Ammon's horn (tissue), 1 donor: ENCODE results near the gene CDON.
A peak's percentile ranks its signal among the peaks of the same experiment; 100 is the strongest.

Source experiments
- DNase-seq: peaks from one replicate; pipeline ENCODE4 v3.0.0-alpha.2; 2016; ENCODE audit warnings: low spot score

The CDON gene

DNA sequence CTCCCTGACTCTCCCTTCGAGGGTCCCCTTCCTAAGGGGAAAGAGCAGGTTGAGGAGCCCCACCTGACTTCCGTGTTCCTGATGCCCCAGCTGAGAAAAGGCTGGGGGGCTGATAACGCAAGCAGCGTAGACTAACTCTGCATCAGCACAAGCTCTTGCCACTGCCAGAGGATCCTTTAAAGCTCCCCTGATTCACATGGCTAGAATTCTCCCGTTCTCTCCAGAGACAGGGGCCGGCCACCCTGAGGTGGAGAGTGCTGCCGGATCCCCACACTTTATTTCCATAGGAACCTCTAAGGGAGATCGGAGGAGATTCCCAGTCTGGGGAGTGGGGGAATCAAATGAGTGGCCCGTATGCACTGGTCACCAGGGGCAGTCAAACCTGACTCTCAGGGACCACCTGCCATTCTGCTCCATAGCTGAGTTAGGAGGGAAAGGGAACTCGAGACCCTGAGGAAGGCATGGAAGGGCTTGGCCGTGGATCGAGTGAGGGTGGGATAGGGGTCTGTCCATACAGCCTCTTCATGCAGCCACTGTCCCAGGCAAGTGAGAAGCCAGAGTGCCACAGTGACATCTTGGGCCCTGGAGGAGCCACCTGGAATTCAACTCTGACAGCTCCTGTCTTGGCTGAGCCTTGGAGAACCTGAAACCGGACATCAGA is 118.2 kb downstream of the CDON start:
- DNase-seq, result no peak

DNA sequence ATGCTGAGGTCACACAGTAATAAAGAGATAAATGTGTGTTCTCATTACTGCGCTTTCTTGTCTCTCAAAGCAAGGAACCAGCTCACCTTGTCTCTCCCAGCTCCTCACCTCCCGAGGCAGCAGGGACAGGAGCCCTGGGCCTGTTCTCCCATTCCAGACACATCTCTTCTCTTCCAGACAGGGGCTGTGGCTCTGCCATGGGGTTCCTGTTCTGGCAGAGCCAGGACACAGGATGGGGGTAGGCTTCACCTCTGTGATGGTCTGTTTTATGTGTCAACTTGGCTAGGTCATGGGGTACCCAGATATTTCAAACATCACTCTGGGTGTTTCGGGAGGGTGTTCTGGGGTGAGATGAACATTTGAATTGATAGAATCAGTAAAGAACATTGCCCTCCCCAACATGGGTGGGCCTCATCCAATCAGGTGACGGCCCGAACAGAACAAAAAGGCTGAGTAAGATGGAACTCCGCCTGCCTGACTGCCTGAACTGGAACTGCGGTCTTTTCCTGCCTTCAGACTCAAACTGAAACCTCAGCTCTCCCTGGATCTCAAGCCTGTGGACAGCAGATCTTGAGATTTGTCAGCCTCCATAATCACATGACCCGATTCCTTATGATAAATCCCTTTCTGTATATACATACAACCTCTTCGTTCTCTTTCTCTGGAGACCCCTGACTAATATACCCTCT is 118.9 kb downstream of the CDON start:
- DNase-seq, result no peak

DNA sequence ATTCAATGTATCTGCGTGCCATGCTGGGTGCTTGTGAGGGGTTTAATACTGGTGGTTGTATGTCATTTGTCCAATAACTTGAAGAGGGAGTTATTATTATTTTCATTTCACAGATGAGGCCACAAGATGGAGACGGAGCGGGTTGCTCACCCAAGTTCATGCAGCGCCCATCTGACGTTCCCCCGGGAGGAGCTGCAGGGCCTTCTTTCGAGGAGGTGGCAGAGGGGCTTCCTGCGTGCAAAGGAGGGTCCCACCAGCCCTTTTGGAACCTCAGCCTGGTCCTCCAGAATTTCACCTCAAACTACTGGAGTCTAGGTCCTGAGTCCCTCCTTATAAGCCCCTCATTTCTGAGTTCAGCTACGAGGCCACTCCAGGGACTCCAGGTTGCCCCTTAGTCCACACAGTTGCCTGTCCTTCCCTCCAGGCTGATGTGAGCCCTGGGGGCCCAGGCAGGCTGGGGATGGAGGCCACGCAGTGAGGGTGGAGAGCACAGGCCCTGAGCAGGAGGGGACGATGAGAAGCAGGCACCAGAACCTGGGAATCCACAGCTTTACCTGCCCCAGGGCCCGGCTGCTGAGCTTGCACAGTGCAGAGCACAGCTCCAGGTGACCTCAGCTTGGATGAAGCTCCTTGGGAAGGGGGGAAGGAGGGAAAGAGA is 119.8 kb downstream of the CDON start:
- no peak for DNase-seq

DNA sequence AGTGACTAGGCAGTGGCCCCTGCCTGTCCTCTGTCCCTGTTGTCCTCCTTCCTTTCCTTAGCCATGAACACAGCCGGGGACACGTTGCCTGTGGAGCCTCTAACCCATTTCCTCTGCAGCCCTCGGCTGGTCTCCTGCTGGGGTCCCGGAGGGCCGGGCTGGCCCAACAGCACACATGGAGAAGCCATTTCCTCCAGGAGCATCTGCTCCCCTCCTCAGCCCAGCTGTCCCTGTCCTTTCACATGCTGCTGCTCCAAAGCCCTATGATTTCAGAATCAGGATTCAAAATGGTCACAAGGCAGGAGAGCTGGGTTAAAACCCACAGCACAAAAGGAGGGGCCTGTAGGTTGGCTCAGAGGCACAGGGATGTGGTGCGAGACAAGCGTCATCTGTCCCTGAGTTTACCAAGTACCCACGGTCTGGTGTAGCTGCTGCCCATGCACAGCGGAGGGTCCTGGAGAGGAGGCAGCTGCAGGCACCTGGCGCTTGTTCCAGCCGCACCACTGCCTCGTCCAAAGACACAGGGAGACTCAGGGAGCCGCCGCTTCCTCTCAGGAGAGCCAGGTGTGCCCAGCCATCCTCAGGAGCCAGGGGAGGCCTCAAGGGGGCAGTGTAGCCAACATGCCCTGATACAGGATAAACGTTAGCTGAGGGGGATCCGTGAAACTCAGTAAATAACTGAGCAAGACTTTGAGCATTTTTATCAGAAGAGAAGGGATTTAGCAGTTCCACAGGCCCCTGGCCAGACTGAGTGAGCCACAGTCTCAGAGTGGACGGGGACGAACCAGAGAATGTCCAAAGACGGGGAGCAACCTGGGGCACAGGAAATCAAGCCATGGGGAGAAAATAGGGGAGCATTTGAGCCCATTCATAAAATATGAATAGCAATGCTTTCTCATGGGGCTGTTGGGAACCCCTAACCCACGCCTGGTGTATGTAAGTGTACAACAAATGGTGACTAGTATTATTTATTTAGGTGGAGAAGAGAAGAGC is 120.8 kb downstream of the CDON start:
- DNase-seq, result peak; percentile 53

DNA sequence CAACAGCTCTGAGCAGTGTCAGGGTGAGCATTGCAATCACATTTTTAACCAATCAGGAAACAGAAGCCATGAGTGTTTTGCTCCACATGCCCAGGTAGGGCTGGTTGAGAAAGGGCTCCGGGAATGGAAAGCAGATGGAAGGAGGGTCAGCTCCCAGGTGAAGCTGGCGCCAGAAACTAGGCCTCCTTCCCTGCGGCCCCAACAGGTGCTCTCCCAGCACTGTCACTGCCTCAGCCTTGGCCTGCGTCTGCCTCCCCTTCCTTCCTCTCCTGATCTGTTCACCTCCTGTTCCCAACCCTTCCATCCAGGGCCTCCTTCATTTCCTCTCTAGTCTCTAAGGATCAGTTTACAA is 121.4 kb downstream of the CDON start:
- no peak for DNase-seq

DNA sequence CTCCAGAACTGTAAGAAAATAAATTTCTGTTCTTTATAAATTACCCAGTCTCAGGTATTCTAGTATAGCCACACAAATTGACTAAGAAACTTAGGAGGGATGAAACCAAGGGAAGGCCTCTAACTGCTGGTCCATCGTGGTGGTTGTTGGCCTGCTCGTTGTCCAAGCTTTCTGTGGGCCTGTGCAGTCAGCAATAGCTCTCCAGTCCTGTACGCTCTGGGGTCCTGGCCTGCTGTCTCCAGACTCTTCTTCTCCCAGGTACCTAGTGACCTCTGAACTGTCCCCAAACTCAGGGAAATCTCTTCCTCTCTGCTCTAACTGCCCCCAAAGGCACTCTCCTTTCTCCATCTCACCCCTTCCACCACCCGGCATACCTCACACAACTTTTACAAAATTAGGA is 122.5 kb downstream of the CDON start:
- DNase-seq, result no peak

DNA sequence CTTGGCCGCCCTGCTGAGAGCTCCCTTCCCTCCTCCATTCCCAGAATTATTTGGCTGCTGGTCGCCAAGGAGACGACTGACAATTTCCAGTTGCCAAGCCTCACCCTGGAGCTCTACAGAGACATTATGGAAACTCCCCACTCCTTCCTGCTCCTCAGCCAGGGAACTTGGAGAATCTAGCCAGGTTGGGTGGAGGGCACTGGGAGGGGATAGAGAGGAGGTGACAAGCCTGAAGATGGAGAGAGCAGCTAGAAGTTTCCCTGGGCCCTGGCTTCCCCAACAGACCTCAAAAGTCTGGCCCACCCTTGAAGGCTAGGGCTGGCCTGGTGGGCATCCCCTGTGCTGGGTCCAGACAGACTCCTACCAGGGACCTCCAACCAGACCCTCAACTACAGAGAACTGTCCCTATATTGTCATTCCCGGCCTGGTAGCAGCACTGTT is 123.6 kb downstream of the CDON start:
- peak; percentile 29 for DNase-seq

DNA sequence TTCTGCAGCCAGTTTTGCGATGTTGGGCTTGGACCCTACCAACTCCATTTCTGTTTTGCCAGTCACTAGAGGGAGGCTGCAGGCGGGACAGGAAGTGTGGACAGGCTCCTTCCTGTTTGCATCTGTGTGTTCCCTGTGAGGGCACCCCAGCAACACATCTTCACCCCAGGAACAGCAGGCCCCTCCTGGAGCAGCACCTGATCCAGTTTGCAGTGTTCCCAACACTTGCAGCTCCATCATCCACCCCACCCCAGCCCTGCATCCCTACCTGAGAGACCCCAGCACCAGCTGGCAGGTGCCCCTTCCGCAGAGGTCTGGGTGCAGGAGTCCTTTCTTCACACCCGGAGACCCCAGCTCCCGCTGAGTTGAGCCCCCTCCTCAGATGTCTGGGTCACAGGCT is 124.2 kb downstream of the CDON start:
- DNase-seq, result no peak

DNA sequence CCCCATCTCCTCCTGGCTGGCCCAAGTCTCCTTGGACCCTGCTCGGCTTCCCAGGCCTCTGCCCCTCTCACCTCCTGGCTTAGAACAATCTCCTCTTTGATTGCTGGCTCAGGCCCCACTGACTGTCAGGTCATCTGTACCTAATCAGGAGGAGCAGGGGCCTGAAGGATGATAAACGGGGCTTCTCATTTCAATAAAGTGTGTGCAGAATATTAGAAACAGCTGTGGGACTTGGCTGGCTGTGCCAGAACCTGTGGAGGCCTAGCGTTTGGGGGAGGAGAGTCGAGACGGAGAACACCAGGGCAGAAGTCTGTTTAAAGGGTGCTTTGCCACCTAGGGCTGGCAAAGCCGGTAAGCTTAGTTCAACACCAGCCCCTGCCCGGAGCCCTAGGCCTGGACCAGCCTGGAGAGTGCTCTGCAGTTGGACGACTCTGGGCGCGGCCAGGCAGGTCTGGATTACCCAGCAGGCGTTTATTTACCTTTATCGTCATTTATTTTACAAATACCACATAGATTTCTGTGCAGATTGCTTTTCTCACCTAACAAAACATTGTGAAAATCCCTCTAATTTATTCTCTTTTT is 127.0 kb downstream of the CDON start:
- DNase-seq, result no peak

DNA sequence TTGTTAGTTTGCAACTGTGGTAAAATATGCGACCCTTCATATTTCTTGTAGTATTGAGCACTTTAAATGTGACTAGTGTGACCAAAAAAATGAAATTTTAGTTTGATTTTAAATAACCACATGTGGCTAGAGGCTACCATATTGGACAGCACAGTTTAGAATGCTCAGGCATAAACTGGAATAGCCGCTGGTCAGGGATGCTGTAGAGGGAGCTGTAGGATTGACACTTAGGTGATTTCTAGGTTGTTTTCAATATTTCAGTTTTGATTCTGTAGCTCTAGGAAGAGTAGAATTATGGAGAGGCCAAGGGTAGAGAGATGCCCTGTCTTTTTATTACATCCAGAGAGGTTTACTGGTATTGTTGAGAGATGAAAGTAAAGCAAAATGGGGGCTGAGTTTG is 127.6 kb downstream of the CDON start:
- DNase-seq, result no peak

DNA sequence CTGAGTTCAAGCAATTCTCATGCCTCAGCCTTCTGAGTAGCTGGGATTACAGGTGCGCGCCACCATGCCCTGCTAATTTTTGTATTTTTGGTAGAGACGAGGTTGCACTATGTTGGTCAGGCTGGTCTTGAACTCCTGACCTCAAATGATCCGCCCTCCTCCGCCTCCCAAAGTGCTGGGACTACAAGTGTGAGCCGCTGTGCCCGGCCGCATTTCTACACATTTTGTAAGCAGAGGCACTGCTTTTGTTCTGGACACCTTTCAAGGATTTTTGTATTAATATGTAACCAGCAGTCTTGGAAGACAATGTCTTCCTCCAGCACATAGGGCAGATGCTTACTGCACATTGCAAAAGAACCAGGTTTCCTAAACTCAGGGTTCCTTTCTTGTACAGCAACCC is 128.2 kb downstream of the CDON start:
- no peak for DNase-seq

DNA sequence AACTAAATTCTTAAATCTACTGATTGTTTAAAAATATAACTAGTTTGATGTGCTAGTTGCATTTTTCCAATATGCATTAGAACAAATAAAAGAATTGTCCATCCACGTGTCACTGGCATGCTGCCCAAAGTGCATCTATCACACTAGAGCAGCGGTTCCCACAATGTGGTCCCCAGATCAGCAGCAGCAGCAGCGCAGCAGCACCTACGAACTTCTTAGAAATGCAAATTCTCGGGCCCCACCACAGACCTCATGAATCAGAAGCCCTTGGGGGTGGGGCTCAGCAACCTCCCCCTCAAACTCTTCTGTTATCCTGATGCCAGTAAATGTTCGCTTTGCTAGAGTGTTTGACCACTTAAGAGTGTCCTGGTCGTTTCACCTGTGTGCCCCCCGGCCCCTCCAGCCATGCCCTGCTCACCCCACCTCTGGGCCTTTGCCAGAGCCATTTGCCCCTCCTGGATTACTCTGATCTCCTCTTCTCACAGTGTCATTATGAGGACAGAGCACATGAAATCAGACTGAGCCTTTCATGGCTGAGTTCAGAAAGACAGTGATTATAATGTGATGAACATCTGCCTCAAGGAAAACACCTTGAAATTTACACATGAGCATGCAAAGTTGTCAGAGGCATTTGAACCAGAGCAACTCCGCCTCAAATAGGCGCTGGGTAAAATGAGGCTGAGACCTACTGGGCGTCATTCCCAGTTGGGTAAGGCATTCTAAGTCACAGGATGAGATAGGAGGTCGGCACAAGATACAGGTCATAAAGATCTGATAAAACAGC is 129.4 kb downstream of the CDON start:
- DNase-seq, result no peak

DNA sequence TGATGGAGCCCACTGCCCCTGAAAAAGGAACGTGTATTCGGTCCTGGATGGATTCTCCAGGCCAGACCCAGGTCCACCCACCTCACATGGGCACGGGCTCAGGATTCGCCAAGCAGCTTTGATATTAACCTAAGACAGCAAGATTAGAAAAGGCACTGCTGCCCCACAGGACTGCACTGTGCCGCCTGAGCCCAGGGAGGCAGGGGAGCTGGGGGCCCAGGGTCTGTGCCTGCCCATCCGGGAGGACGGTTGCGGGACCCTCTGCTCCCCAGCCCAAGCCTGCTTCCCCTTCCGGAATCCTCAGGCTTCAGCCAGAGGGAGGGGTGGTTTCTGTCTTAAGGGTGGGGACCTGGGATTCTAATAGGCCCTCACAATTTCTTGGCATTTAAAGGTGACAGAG is 130.4 kb downstream of the CDON start:
- DNase-seq, result no peak

DNA sequence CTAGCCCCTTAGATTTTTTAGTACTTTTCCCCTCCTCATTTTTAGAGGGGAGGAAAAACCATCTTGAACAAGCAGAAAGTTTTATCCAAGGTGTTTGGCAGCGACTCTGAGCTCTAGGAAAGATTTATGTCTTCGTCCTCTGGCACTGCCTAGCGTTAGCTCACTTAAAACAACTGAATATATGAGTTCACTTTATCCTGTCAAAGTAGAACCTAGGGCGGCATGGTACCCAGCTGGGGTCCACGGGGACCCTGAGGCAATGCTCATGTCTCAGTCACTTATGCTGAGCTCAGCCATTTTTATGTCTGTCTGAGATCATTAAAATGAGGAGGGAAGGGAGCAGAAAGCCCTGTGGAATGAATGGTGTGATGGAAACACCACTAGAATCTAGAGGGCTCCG is 131.0 kb downstream of the CDON start:
- DNase-seq, result no peak

DNA sequence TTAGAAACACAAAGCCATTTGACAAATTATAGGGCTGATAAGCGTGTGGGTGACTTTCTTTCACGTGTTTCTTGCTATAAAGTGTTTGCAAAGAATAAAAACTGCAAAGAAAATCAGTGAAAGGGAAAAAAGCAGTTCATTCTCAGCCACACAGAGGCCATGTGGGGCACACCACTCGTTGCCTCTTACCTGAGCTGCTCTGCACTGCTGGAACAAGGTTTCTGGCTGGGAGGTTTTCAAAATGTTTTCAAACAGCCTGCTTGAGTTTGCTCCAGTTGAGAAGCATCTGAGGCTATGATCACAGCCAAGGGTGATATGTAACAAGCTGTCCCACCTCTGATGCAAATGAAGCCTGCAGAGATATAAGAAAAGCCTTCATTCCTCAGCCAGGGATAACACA is 131.6 kb downstream of the CDON start:
- no peak for DNase-seq

DNA sequence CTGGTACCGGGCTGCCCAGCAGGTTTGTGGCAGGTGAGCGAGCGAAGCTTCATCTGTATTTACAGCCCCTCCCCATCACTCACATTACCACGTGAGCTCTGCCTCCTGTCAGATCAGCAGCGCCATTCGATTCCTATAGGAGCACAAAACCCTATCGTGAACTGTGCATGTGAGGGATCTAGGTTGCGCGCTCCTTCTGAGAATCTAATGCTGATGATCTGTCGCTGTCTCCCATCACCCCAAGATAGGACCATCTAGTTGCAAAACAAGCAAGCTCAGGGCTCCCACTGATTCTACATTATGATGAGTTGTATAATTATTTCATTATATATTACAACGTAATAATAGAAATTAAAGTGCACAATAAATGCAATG is 132.6 kb downstream of the CDON start:
- DNase-seq, result no peak

DNA sequence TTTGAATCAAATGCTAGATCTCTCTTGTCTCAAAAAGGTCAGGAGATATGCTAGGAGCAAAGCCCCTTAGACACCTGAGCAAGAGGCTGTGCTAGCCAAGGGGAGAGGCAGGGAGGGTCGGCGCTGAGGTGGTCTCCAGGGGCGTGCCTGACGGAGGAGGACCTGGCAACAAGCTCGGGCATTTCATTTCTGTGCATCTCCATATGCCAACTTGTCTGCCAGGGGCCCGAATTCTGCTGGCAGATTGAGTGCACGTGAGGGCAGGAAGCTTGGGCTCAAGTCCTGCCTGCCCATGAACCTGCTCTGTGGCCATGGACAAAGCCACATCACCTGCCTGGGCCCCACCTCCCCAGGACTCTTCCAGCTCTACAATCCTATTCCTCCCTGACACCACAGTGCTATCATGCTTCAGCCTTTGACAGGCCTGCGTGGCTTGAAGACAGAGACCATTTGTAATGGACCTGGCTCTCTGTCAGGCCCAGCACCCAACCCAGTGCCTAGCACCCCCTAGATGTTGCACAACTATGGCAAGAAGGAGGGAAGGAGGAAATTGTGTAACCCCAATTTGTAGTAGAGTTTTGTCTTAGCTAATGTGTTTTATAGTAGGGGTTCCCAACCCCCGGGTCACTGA is 133.1 kb downstream of the CDON start:
- peak; percentile 17 for DNase-seq

DNA sequence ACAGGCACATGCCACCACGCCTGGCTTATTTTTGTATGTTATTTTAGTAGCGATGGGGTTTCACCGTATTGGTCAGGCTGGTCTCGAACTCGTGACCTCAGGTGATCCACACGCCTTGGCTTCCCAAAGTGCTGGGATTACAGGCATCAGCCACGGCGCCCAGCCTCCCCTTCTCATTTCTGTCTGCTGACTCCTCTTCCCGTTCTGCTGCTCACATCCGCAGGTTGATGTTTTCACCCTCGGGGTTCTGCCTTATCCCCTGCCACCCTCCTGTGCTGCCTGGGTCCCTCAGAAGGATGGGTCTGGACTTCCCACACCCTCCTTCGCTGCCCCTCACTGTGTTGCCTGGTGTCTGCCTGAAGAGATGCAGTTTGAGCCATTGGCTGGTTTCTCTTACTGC is 136.0 kb downstream of the CDON start:
- DNase-seq, result no peak

DNA sequence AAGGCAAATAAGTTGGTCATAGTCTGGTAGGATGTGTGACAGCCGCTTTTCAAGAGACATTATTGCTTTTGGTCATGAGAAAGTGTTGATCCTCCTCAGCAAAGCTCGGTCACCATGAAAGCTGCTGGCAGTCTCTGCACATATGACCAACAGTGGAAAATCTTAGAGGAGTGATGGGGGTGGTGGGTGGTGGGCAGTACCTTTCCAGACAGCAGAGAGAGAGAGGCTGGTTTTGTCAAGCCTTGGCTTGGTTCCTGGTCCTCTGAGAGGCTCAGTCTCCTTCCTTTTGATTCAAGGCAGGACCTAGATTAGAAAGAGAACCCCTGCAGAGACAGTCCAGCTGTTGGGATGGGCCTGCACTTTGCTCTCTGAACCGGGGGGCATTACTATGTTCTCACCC is 136.9 kb downstream of the CDON start:
- no peak for DNase-seq

DNA sequence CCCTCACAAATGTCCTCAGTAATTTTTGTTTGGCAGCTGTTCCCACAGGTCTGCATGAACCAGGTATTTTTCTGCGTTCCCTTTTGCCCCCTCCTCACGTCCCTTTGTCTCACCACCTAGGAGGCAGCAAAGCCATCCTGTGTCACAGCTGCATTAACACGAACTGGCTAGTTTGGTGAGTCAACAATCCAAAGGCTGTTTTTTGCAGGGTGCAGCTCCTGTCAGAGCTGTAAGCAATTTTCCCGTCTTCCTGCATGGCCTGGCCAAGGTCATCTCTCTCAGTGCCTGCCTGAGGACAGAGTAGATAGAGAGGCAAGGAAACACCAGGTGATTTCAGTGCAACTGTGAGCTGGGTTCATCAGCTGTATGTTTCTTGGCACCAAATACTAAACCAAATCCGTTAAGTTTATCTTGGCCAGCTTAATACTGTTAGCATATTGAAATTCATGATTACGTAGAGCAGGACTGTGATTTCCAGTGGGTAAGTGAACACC is 137.4 kb downstream of the CDON start:
- DNase-seq, result no peak
